Measurements from ENCODE around the gene RNF180. TPM values are rescaled to one million over a fixed set of nuclear protein-coding genes. Genes with fewer than 3 reads are reported as not detected.

Gene RNF180
- total RNA-seq, 4 donors from 2014 or later, result 6.0 to 13.1 (median 10.1) TPM

- no peak overlapping the region for H3K27ac ChIP-seq
- H3K36me3 ChIP-seq, result no peaks in the 10 kb centered on the region
- 97 to 100% methylated on average over 1 of the region's 1 CpG for WGBS, 2 donors
- H3K27me3 ChIP-seq, result no peaks in the 10 kb centered on the region
- no peaks in the 10 kb centered on the region for H3K4me1 ChIP-seq
- no peak overlapping the region for H3K4me3 ChIP-seq
- TF ChIP-seq CTCF (IDR thresholded peaks at IDR 0.05) (no peak), POLR2A (IDR thresholded peaks at IDR 0.05) (no peak), EP300 (IDR thresholded peaks at IDR 0.05) (no peak)
- H3K9me3 ChIP-seq, result peaks cover 0 to 9% (median 0%) of the 10 kb centered on the region in 4 donors
- no peak for DNase-seq (ENCODE audit: low spot score in 2 of 2)
Measured at GRCh38 chr5:64341340-64341739, 175.7 kb downstream of the RNF180 start.

- TF ChIP-seq EP300 (IDR thresholded peaks at IDR 0.05) (no peak), POLR2A (IDR thresholded peaks at IDR 0.05) (no peak), CTCF (IDR thresholded peaks at IDR 0.05) (no peak)
- DNase-seq (ENCODE audit: low spot score in 2 of 2), result no peak
- Histone ChIP-seq H3K4me1 (no peaks in the 10 kb centered on the region), H3K4me3 (no peak overlapping the region), H3K9me3 (peaks cover 0 to 10% (median 0%) of the 10 kb centered on the region in 4 donors), H3K36me3 (no peaks in the 10 kb centered on the region), H3K27me3 (no peaks in the 10 kb centered on the region), H3K27ac (no peak overlapping the region)
- WGBS, 2 donors, result 87 to 89% methylated on average over 1 of the region's 1 CpG
Measured at GRCh38 chr5:64344501-64344900, 178.9 kb downstream of the RNF180 start.

GRCh38 chr5:64347309-64347708 is 181.7 kb downstream of the RNF180 start:
- Histone ChIP-seq H3K4me1 (no peaks in the 10 kb centered on the region), H3K4me3 (no peak overlapping the region), H3K9me3 (peaks cover 0 to 13% (median 0%) of the 10 kb centered on the region in 4 donors), H3K36me3 (no peaks in the 10 kb centered on the region), H3K27me3 (no peaks in the 10 kb centered on the region), H3K27ac (no peak overlapping the region)
- no peak for DNase-seq (ENCODE audit: low spot score in 2 of 2)
- TF ChIP-seq POLR2A (IDR thresholded peaks at IDR 0.05) (no peak), CTCF (IDR thresholded peaks at IDR 0.05) (no peak), EP300 (IDR thresholded peaks at IDR 0.05) (no peak)

GRCh38 chr5:64364426-64364825 is 198.8 kb downstream of the RNF180 start:
- 78 to 85% methylated on average over 3 of the region's 3 CpGs for WGBS, 2 donors
- DNase-seq (ENCODE audit: low spot score in 2 of 2), result no peak
- H3K4me3 ChIP-seq, result no peak overlapping the region
- no peaks in the 10 kb centered on the region for H3K36me3 ChIP-seq
- H3K9me3 ChIP-seq, result peaks cover 0 to 28% (median 6%) of the 10 kb centered on the region in 4 donors
- no peak overlapping the region for H3K27ac ChIP-seq
- no peaks in the 10 kb centered on the region for H3K27me3 ChIP-seq
- no peaks in the 10 kb centered on the region for H3K4me1 ChIP-seq
- TF ChIP-seq POLR2A (IDR thresholded peaks at IDR 0.05), result no peak
- TF ChIP-seq EP300 (IDR thresholded peaks at IDR 0.05), result no peak
- no peak for TF ChIP-seq CTCF (IDR thresholded peaks at IDR 0.05)

- no peaks in the 10 kb centered on the region for H3K4me1 ChIP-seq
- H3K36me3 ChIP-seq, result no peaks in the 10 kb centered on the region
- TF ChIP-seq EP300 (IDR thresholded peaks at IDR 0.05) (no peak), CTCF (IDR thresholded peaks at IDR 0.05) (no peak), POLR2A (IDR thresholded peaks at IDR 0.05) (no peak)
- no peak for DNase-seq (ENCODE audit: low spot score in 2 of 2)
- no peaks in the 10 kb centered on the region for H3K27me3 ChIP-seq
- no peak overlapping the region for H3K4me3 ChIP-seq
- peaks cover 0 to 11% (median 0%) of the 10 kb centered on the region in 4 donors for H3K9me3 ChIP-seq
- H3K27ac ChIP-seq, result no peak overlapping the region
Measured at GRCh38 chr5:64384765-64385164, 219.1 kb downstream of the RNF180 start.
